IMR-90 (cell line): ENCODE measurements around the gene RCL1.

Experiments
- CEBPB ChIP-seq: IDR thresholded peaks from 2 replicates; pipeline ENCODE4 v1.6.1; 2012; ENCODE audit warnings: low read depth, low read length, improper control_type of control experiment
- CTCF ChIP-seq: conservative IDR thresholded peaks from 2 replicates; pipeline ENCODE4 v1.5.1; 2012; ENCODE audit warnings: mild to moderate bottlenecking, low read depth, low read length, improper control_type of control experiment
- ELK1 ChIP-seq: fragments of 150-350 bp; IDR thresholded peaks from 2 replicates; pipeline ENCODE4 v1.6.1; 2016; ENCODE audit warnings: low read depth, mild to moderate bottlenecking, low read length, moderate library complexity, borderline replicate concordance
- POLR2A ChIP-seq: IDR thresholded peaks from 2 replicates; pipeline ENCODE4 v1.6.1; 2012; ENCODE audit warnings: mild to moderate bottlenecking, low read depth, low read length
- SMC3 ChIP-seq: fragments of 150-350 bp; IDR thresholded peaks from 2 replicates; pipeline ENCODE4 v1.6.1; 2016; ENCODE audit warnings: low read depth, mild to moderate bottlenecking, antibody characterized with exemption, low read length, moderate library complexity

GRCh38 chr9:4842213-4842612, 49.5 kb downstream of the RCL1 start:
- TF ChIP-seq CTCF (no peak), POLR2A (no peak), SMC3 (no peak), ELK1 (no peak), CEBPB (no peak)
